GM12878 (cell line): ENCODE results near the gene PINLYP. TPM values are rescaled to one million over a fixed set of nuclear protein-coding genes. Genes with fewer than 3 reads are reported as not detected.

Source experiments
- ATAC-seq: fragments of 200-7000 bp; cut with Tn5 transposase; 3 replicates; pipeline ENCODE4 v1.9.1; 2020; ENCODE audit warnings: mild to moderate bottlenecking, moderate library complexity
- BruUV-seq: library from RNA; stranded (reverse); fragments of 400-500 nt; replicated peaks from 2 replicates; lab custom pipeline; 2021; lab: Mats Ljungman, UMichigan
- CTCF ChIA-PET: fragments of 300-600 bp; sonication (Branson Sonifier 250); formaldehyde crosslinking; extraction: SDS; loops from one replicate; lab custom pipeline; 2021; ENCODE audit warnings: inconsistent platforms; lab: Yijun Ruan, JAX
- POLR2A ChIA-PET: fragments of 350-600 bp; formaldehyde crosslinking; extraction: SDS; loops from one replicate; lab custom pipeline; 2021; ENCODE audit warnings: inconsistent platforms; lab: Charles Lee
- RAD21 ChIA-PET: fragments of 300-600 bp; sonication (Branson Sonifier 250); formaldehyde crosslinking; loops from one replicate; lab custom pipeline; 2023; ENCODE audit warnings: antibody characterized with exemption; ENCODE audit not compliant: unreplicated experiment; lab: Charles Lee
- SMC1A ChIA-PET: fragments of 300-600 bp; sonication (Branson Sonifier 250); formaldehyde crosslinking; loops from one replicate; lab custom pipeline; 2023; ENCODE audit not compliant: unreplicated experiment, uncharacterized antibody; lab: Charles Lee
- DNase-seq: peaks from one replicate; pipeline ENCODE4 v3.0.0-alpha.2; 2011; ENCODE audit warnings: low read depth, low spot score
- FAIRE-seq: peaks from 3 replicates; lab custom pipeline; 2011; peaks lifted over from hg19 to GRCh38; lab: Jason Lieb, UNC
- H2AFZ ChIP-seq: 2 replicates; pipeline ENCODE4 v1.6.0; 2011; ENCODE audit warnings: low read depth, low read length, control low read depth; ENCODE audit not compliant: control insufficient read depth
- H3K27ac ChIP-seq: 2 replicates; pipeline ENCODE4 v1.5.1; 2011; ENCODE audit warnings: control low read depth; ENCODE audit not compliant: control insufficient read depth, insufficient read depth
- H3K27me3 ChIP-seq, 2 experiments: replicated peaks in 1 of 2; 2 replicates each; pipeline versions ENCODE4 v1.6.0 to v1.6.1; 2011; ENCODE audit warnings: low read length in 1 of 2; ENCODE audit not compliant: control insufficient read depth in 2 of 2, insufficient read depth in 2 of 2
- H3K36me3 ChIP-seq, 2 experiments: 2 replicates each; pipeline ENCODE4 v1.5.1; 2011; ENCODE audit warnings: low read length in 1 of 2; ENCODE audit not compliant: control insufficient read depth in 2 of 2, insufficient read depth in 2 of 2
- H3K4me1 ChIP-seq: 2 replicates; pipeline ENCODE4 v1.6.1; 2011; ENCODE audit warnings: mild to moderate bottlenecking, low read length, moderate library complexity, mixed read lengths; ENCODE audit not compliant: control insufficient read depth, insufficient read depth
- H3K4me2 ChIP-seq: 2 replicates; pipeline ENCODE4 v1.6.0; 2011; ENCODE audit warnings: control low read depth; ENCODE audit not compliant: control insufficient read depth, insufficient read depth
- H3K4me3 ChIP-seq: fragments of 200-600 bp; sonication (generic); 2 replicates; pipeline ENCODE4 v1.5.1; 2016
- H3K79me2 ChIP-seq: 2 replicates; pipeline ENCODE4 v1.6.0; 2011; ENCODE audit warnings: low read length; ENCODE audit not compliant: control insufficient read depth, insufficient read depth
- H3K9ac ChIP-seq: 2 replicates; pipeline ENCODE4 v1.8.0; 2011; ENCODE audit warnings: low read length, control low read depth, mixed read lengths; ENCODE audit not compliant: control insufficient read depth, insufficient read depth
- H3K9me3 ChIP-seq: replicated peaks from 3 replicates; pipeline ENCODE4 v1.5.1; 2011; ENCODE audit warnings: mild to moderate bottlenecking, low read length; ENCODE audit not compliant: control insufficient read depth, insufficient read depth
- H4K20me1 ChIP-seq: 2 replicates; pipeline ENCODE4 v1.6.0; 2011; ENCODE audit not compliant: control insufficient read depth, insufficient read depth
- BCL11A ChIP-seq: IDR thresholded peaks from 2 replicates; pipeline ENCODE4 v1.6.1; 2011; ENCODE audit warnings: low read depth, low read length
- BCLAF1 ChIP-seq: fragments of 450-650 bp; IDR thresholded peaks from 2 replicates; pipeline ENCODE4 v1.6.1; 2017; ENCODE audit warnings: antibody characterized with exemption, mild to moderate bottlenecking, moderate library complexity
- CBX3 ChIP-seq: fragments of 200-600 bp; sonication (generic); IDR thresholded peaks from 2 replicates; pipeline ENCODE4 v1.6.1; 2016; ENCODE audit warnings: low read depth, borderline replicate concordance
- E2F8 ChIP-seq: fragments of 450-650 bp; IDR thresholded peaks from 2 replicates; pipeline ENCODE4 v1.6.1; 2018; ENCODE audit warnings: mild to moderate bottlenecking, low read depth, moderate library complexity; ENCODE audit not compliant: partially characterized antibody
- EED ChIP-seq: sonication (generic); IDR thresholded peaks from 2 replicates; pipeline ENCODE4 v1.6.1; 2016; ENCODE audit warnings: antibody characterized with exemption, low read depth
- EZH2 ChIP-seq: IDR thresholded peaks from 2 replicates; pipeline ENCODE4 v1.6.1; 2012; ENCODE audit warnings: low read depth, mild to moderate bottlenecking, control low read depth, inconsistent platforms, low read length, borderline replicate concordance; ENCODE audit not compliant: control insufficient read depth
- FOS ChIP-seq: IDR thresholded peaks from 3 replicates; pipeline ENCODE4 v1.6.1; 2011; ENCODE audit warnings: borderline replicate concordance; ENCODE audit not compliant: insufficient read length; ENCODE audit errors: extremely low read depth
- FOXK2 ChIP-seq: fragments of 450-650 bp; IDR thresholded peaks from 2 replicates; pipeline ENCODE4 v1.6.1; 2017; ENCODE audit warnings: mild to moderate bottlenecking, moderate library complexity
- NR2C1 ChIP-seq: fragments of 450-650 bp; IDR thresholded peaks from 2 replicates; pipeline ENCODE4 v1.6.1; 2017; ENCODE audit warnings: antibody characterized with exemption, mild to moderate bottlenecking, moderate library complexity
- PAX8 ChIP-seq: fragments of 450-650 bp; IDR thresholded peaks from 2 replicates; pipeline ENCODE4 v1.6.1; 2017; ENCODE audit warnings: mild to moderate bottlenecking, moderate library complexity
- POLR2AphosphoS2 ChIP-seq: IDR thresholded peaks from 2 replicates; pipeline ENCODE4 v1.6.1; 2011; ENCODE audit warnings: low read depth, mild to moderate bottlenecking, low read length, improper control_type of control experiment, moderate library complexity
- POLR2AphosphoS5 ChIP-seq: IDR thresholded peaks from 2 replicates; pipeline ENCODE4 v1.6.1; 2011; ENCODE audit warnings: mild to moderate bottlenecking, low read length, inconsistent platforms
- SIX5 ChIP-seq: IDR thresholded peaks from 2 replicates; pipeline ENCODE4 v1.6.1; 2011; ENCODE audit warnings: mild to moderate bottlenecking, low read depth, low read length, moderate library complexity; ENCODE audit not compliant: severe bottlenecking
- TCF3 ChIP-seq: IDR thresholded peaks from 2 replicates; pipeline ENCODE4 v1.6.1; 2012; ENCODE audit warnings: low read depth, mild to moderate bottlenecking, low read length, borderline replicate concordance; ENCODE audit not compliant: insufficient read depth
- WGBS: methylation state at CpG from one replicate; pipeline ENCODE4 v1.1.6; 2016; ENCODE audit warnings: low lambda C conversion rate; ENCODE audit not compliant: insufficient replicate concordance, insufficient coverage; ENCODE audit errors: missing lambda C conversion rate; 5-methylcytosine and 5-hydroxymethylcytosine counted together
- in situ Hi-C: fragments of 300-500 bp; cut with MboI; formaldehyde crosslinking; loops from 9 replicates; pipeline ENCODE4 v1.14.3; 2018; ENCODE audit warnings: mixed read lengths
- intact Hi-C: fragments of 100-400 bp; cut with micrococcal nuclease; formaldehyde crosslinking; loops from one replicate; pipeline ENCODE4 v1.14.2; 2022; ENCODE audit not compliant: unreplicated experiment
- polyA plus RNA-seq, 11 experiments: library from polyadenylated mRNA; depleted of rRNA in 4 of 11; unstranded in 6 of 11; stranded (reverse) in 5 of 11; fragments of >200 nt; fragmentation: Nextera tagmentation in 4 of 11; fragmentation: Illumina TruSeq in 1 of 11; extraction: Ambion mirVana in 4 of 11; extraction: Trizol in 1 of 11; gene quantifications; 1 replicate in 1 of 11; 2 replicates in 10 of 11; pipeline versions ENCODE4 v1.2.1 to v1.2.3, GENCODE V29; 2011 to 2016; ENCODE audit warnings: inconsistent platforms in 2 of 11, missing spikeins in 2 of 11, low read depth in 1 of 11
- total RNA-seq, 4 experiments: library from RNA; depleted of rRNA in 3 of 4; stranded (reverse); fragments of >200 nt in 3 of 4; fragmentation: Illumina TruSeq in 1 of 4; extraction: Trizol in 1 of 4; gene quantifications; 2 replicates each; pipeline versions ENCODE4 v1.2.1 to v1.2.3, GENCODE V29; 2013 to 2021
- TF ChIP-seq, protein P1 (sequence below): fragments of 450-650 bp; IDR thresholded peaks from 2 replicates; pipeline ENCODE4 v1.6.1; 2017; ENCODE audit warnings: mild to moderate bottlenecking, low read depth, inconsistent platforms; ENCODE audit not compliant: poor library complexity, severe bottlenecking

Gene PINLYP
- total and polyA plus RNA-seq, 10 of the 15 experiments (the other 5 are each of a cell fraction or from before 2014, with no cell fraction given) = 1.0 to 26.9 (median 11.4) TPM

DNA sequence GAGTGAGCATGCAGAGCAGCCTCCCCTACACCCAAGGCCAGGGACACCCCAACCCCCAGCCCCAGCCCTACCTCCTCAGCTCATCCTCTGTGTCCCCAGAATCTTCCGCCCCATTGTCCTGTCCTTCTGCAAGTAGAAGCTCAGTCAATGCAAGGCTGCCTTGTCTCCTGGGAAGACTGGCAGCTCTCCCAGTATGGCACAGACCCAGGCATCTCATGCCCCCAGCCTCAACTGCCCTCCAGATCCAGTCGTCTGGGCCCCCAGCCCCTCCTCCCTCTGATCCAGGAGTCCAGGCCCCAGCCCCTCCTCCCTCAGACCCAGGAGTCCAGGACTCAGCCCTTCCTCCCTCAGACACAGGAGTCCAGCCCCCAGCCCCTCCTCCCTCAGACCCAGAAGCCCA is 29.6 kb upstream of the PINLYP start:
- ChIA-PET SMC1A (no interaction called here), CTCF (no interaction called here), RAD21 (no interaction called here), POLR2A (interaction anchor here (0.6 kb wide), 1 partner anchor 21 kb away, joined by 3 read pairs; no protein-coding TSS in a partner anchor)
- H3K9ac ChIP-seq = no peak overlapping the region
- no peaks in the 10 kb centered on the region for H4K20me1 ChIP-seq
- H3K79me2 ChIP-seq = no peaks in the 10 kb centered on the region
- ATAC-seq (no peak), DNase-seq (no peak), FAIRE-seq (no peak)
- TF ChIP-seq TCF3 = no peak
- TF ChIP-seq EED = no peak
- TF ChIP-seq NR2C1 = no peak
- TF ChIP-seq PAX8 = no peak
- no peak for TF ChIP-seq POLR2AphosphoS2
- no peak for TF ChIP-seq E2F8
- TF ChIP-seq, protein P1, sequence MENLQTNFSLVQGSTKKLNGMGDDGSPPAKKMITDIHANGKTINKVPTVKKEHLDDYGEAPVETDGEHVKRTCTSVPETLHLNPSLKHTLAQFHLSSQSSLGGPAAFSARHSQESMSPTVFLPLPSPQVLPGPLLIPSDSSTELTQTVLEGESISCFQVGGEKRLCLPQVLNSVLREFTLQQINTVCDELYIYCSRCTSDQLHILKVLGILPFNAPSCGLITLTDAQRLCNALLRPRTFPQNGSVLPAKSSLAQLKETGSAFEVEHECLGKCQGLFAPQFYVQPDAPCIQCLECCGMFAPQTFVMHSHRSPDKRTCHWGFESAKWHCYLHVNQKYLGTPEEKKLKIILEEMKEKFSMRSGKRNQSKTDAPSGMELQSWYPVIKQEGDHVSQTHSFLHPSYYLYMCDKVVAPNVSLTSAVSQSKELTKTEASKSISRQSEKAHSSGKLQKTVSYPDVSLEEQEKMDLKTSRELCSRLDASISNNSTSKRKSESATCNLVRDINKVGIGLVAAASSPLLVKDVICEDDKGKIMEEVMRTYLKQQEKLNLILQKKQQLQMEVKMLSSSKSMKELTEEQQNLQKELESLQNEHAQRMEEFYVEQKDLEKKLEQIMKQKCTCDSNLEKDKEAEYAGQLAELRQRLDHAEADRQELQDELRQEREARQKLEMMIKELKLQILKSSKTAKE = no peak
- no peak for TF ChIP-seq EZH2
- TF ChIP-seq FOS = no peak
- TF ChIP-seq POLR2AphosphoS5 = no peak
- TF ChIP-seq FOXK2 = no peak
- TF ChIP-seq BCLAF1 = no peak
- TF ChIP-seq CBX3 = no peak
- no peak for TF ChIP-seq SIX5
- TF ChIP-seq BCL11A = no peak
- H3K27me3 ChIP-seq = no peaks in the 10 kb centered on the region
- intact Hi-C loops (no loop called here), in situ Hi-C loops (no loop called here)
- no TSS peak for BruUV-seq
- no peaks in the 10 kb centered on the region for H3K9me3 ChIP-seq
- no peak overlapping the region for H3K27ac ChIP-seq
- WGBS = 100% methylated on average over 2 of the region's 2 CpGs
- H3K4me3 ChIP-seq = no peak overlapping the region
- H3K36me3 ChIP-seq = peaks cover 8 to 13% of the 10 kb centered on the region in 2 experiments
- H3K4me2 ChIP-seq = no peak overlapping the region
- H3K4me1 ChIP-seq = no peaks in the 10 kb centered on the region
- H2AFZ ChIP-seq = no peak overlapping the region
